ENCODE data around the gene NELFA.

NELFA gene

DNA sequence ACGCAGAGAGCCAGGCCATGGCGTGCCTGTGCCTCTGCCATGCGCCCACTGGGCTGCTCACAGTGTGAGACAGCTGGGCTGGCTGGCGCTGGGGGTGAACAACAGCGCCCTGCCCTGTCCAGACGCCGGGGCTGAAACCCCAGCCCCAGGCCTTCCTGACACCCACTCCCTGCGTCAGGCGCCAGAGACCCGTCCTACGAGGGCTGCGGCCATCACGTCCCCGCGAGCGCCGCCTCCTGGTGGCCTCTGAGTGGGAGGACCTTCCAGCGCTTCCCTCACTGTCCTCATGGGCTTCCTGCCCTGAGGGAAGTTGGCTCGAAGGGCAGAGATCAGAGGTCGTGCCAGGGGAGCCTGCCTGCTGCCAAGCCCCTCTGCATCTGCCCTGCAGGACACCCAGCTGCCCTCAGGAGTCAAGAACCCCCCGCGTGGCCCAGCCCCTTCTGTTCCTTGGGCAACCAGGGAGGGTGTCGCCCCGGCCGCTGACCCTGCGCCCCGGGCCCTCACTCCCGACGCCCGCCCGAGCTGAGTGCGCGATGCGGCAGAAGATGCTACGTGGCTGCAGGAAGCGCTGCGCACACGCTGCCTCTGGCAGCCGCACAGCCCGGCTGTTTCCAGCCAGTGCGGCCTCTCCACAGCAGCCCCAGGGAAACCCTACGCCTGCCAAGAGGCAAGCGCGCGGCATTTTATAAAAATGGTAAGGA is 16.2 kb downstream of the NELFA start:
- Histone ChIP-seq H3K9me3 (ENCODE audit: severe bottlenecking) (no peaks in the 10 kb centered on the region), H3K27me3 (ENCODE audit: insufficient read depth, low read depth, severe bottlenecking) (no peaks in the 10 kb centered on the region), H3K36me3 (peaks cover 53% of the 10 kb centered on the region), H3K27ac (no peak overlapping the region), H3K4me3 (ENCODE audit: low read depth, low read length) (no peak overlapping the region)
- no peak for DNase-seq
- TF ChIP-seq CTCF (IDR thresholded peaks at IDR 0.05; ENCODE audit: low read depth, low read length), result 0 out of 2 replicates have a peak, but pooled peaks have one; percentile 27

DNA sequence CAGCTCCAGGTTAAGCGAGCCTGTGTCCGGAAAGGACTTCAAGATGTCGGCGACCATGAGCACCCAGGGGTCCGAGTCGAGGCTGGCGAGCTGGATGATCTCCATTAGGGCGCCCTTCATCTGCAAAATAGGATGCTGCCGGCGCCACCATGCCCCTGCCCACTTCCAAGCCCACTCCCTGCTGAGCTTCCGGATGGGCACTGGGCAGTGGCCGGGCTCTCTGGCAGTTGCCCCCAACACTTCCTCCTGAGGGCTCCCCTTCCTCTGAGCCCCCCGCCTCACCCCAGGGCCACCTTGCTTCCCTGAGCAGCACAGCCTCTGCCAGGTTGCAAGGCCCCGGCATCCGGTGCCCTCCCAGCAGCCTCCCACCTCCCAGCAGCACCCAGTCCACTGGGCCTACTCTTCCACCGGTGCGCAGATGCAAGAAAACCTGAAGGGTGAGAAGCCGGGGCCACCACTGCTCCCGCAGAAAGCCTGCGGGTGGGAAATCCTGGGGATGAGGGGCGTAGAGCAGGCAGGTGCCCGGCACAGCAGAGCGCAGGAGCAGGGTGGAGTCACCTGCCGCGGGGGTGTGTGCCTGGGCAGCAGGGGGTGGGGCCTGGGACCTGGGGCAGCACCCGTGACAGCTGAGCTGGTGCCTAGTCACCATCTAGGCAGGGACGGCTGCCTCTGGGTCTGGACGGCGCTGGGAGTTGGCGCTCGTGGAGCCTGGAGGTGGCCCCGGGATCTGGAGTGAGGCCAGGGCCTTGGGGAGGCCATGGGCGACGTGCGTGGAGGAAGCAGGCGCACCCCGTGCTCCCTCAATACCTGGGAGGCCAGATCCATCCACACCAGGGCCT is 17.0 kb downstream of the NELFA start:
- no peak for TF ChIP-seq CTCF (IDR thresholded peaks at IDR 0.05; ENCODE audit: low read depth, low read length)
- no peak for DNase-seq
- no peak overlapping the region for H3K4me3 ChIP-seq (ENCODE audit: low read depth, low read length)
- H3K9me3 ChIP-seq (ENCODE audit: severe bottlenecking), result no peaks in the 10 kb centered on the region
- H3K27me3 ChIP-seq (ENCODE audit: insufficient read depth, low read depth, severe bottlenecking), result no peaks in the 10 kb centered on the region
- no peak overlapping the region for H3K27ac ChIP-seq
- H3K36me3 ChIP-seq, result peaks cover 53% of the 10 kb centered on the region

DNA sequence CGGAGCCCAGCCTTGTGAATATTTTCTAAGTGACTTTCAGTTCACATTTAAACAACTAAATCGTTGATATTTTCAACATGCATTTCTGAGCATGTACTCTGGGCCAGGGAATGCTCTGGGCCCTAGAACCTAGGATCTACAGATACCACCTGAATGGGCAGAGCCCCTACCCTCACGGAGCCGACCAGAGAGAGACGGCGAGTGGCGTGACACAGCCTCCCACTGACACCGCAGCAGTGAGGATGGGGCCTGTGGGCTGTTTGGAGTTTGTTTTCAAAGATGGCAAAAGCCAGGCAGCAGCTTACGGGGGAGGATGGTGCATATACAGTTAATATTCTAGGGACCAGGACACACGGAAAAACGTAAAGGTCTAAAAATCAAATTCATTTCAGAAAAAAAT is 17.7 kb downstream of the NELFA start:
- Histone ChIP-seq H3K9me3 (ENCODE audit: severe bottlenecking) (no peaks in the 10 kb centered on the region), H3K27me3 (ENCODE audit: insufficient read depth, low read depth, severe bottlenecking) (no peaks in the 10 kb centered on the region), H3K4me3 (ENCODE audit: low read depth, low read length) (no peak overlapping the region), H3K36me3 (peaks cover 60% of the 10 kb centered on the region), H3K27ac (no peak overlapping the region)
- TF ChIP-seq CTCF (IDR thresholded peaks at IDR 0.05; ENCODE audit: low read depth, low read length), result no peak
- no peak for DNase-seq

DNA sequence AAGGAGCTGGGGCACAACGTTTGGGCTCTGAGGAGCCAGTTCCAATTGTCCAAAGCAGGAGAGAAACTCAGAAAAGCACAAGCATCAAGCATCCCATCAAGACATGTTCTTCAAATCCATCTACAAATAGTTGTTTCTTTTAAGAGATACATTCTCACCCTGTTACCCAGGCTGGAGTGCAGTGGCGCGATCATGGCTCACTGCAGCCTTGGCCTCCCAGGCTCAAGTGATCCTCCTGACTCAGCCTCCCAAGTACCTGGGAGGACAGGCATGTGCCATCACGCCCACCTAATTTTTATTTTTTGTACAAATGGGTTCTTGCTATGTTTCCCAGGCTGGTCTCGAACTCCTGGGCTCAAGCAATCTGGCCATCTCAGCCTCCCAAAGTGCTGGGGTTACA is 18.1 kb downstream of the NELFA start:
- TF ChIP-seq CTCF (IDR thresholded peaks at IDR 0.05; ENCODE audit: low read depth, low read length), result no peak
- Histone ChIP-seq H3K27me3 (ENCODE audit: insufficient read depth, low read depth, severe bottlenecking) (no peaks in the 10 kb centered on the region), H3K4me3 (ENCODE audit: low read depth, low read length) (no peak overlapping the region), H3K36me3 (peaks cover 64% of the 10 kb centered on the region), H3K27ac (no peak overlapping the region), H3K9me3 (ENCODE audit: severe bottlenecking) (no peaks in the 10 kb centered on the region)
- no peak for DNase-seq

- Histone ChIP-seq H3K27me3 (ENCODE audit: insufficient read depth, low read depth, severe bottlenecking) (no peaks in the 10 kb centered on the region), H3K9me3 (ENCODE audit: severe bottlenecking) (no peaks in the 10 kb centered on the region), H3K4me3 (ENCODE audit: low read depth, low read length) (no peak overlapping the region), H3K27ac (no peak overlapping the region), H3K36me3 (peaks cover 65% of the 10 kb centered on the region)
- no peak for DNase-seq
- no peak for TF ChIP-seq CTCF (IDR thresholded peaks at IDR 0.05; ENCODE audit: low read depth, low read length)
Observed at GRCh38 chr4:1990348-1990645, 18.5 kb downstream of the NELFA start.
